ENCODE results near the gene CDK5RAP2.
"Not testable (repeated sequence)": the region's sequence is repeated elsewhere in the genome, so short reads cannot be mapped to it uniquely, and the experiment has no call there.

The CDK5RAP2 gene

DNA sequence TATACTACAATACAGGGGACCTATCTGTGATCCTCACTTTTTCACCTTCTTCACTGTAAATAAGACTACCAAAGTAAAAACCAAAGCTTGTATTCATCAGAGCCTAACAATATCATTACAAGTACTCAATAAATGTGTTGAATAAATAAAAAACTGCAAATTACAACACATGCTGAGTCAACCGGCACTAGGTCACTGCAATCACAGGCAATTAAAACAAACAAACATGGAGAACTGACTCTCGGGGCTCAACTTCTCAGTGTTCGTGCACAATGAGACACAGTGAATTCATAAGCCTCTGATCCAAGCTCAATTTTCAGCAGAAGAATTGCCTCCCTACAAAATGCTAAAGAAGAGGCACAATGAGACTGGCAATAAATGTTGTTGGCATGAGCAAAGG is 69.2 kb downstream of the CDK5RAP2 start:
- no peak for DNase-seq

DNA sequence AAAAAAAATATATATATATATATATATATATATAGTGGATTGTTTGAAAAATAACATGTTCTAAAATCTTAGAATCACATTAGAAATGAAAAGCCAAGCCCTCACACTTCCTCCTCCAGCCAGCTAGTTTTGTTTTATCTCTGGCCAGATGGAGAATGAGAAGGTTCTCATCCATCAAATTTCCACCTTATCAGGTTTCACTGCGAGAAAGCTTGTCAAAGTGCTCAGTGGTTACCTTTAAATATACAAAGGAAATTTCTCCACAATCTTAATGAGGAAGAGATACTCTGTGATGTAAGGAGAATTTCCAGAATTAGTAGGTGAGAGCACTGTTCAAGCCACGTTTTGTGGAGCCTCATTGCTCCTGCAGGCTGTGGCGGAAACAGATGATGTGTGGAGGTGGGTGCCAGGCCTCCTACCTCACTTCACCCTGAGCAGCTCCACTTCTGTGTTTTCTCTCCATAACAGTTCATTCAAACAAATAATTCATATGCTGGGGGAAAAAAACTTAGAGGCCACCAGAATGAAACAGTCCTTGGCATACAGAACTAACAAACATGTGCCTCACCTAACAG is 71.9 kb downstream of the CDK5RAP2 start:
- DNase-seq = no peak

DNA sequence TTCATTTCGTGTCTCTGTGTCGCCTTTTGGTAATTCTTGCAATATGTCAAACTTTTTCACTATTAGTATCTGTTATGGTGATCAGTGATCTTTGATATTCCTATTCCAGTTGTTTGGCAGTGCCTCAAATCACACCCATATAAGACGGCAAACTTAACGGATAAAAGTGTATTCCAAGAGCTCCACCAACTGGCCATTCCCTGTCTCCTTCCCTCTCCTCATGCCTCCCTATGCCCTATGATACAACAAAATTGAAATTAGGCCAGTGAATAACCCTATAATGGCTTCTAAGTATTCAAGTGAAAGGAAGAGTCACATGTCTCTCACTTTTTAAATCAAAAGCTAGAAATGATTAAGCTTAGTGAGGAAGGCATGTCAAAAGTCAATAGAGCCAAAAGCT is 74.8 kb downstream of the CDK5RAP2 start:
- DNase-seq = no peak

DNA sequence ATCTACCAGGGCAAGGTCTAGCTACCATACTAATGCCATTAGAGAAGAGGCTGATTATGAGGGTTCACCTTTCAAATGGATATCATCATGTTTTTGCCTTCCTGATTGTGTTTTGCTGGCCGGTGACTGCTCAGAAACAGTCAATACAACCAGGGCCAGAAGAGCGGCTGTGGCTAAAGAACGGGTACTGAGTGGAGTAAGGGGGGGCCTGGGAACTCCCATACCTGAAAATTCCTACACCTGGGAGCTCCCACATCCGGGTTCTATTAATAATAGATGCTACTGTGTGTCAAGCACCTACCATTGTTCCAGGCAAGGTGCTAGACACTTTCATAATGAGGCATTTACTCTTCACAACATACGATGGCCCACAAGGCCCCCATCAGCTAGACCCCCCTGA is 79.2 kb downstream of the CDK5RAP2 start:
- no peak for DNase-seq

DNA sequence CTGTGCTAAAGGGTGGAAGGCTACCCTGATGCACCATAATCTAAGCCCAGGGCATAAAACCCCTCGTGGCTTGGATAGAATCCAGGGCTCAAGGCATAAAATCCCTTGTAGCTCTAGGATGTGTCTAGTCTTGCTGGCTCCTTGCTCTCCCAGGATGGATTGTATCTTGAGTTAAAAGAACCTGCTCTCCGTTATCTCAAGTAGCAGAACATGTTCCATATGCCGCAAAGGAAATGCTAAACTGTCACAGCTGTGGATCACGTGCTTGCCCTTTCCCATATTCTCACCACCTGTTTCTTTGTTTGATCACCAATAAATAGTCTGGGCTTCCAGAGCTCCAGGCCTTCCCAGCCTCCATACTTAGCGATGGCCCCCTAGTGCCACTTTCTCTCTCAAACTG is 82.1 kb downstream of the CDK5RAP2 start:
- not testable (repeated sequence) for DNase-seq

DNA sequence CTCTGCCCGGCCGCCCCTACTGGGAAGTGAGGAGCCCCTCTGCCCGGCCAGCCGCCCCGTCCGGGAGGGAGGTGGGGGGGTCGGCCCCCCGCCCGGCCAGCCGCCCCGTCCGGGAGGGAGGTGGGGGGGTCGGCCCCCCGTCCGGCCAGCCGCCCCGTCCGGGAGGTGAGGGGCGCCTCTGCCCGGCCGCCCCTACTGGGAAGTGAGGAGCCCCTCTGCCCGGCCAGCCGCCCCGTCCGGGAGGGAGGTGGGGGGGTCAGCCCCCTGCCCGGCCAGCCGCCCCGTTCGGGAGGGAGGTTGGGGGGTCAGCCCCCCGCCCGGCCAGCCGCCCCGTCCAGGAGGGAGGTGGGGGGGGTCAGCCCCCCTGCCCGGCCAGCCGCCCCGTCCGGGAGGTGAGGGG is 83.5 kb downstream of the CDK5RAP2 start:
- DNase-seq = not testable (repeated sequence)

DNA sequence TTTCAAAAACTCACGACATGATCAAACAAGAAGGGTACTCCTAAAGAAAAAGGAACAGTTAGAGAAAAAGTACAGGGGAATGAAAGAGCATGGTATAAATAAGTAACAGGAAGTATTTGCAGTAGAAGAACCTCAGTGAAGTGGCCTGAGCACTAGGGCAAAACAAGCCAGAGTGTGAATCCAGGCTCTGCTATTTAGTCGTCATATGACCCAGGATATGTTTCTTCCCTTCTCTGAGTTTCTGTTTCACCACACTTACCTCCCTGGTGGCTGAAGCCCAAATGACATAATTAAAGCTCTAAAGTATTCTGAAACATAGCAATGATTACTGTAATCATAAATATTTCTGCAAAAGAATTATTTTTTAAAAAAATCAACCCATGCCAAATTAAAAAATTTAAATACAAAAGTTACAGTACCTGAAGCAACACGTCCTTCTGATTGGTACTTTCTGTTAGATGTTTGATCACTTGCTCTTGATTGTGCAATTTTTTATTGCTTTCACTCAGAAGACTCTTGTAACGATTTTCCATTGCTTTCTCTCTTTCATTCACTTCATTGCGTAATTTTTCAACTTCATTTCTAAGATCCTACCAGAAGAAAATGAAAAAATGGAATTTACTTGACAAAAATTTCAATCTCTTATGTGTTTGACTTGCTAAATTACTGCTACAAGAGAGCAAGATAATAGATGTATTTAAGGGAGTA is 88.9 kb downstream of the CDK5RAP2 start:
- no peak for DNase-seq

DNA sequence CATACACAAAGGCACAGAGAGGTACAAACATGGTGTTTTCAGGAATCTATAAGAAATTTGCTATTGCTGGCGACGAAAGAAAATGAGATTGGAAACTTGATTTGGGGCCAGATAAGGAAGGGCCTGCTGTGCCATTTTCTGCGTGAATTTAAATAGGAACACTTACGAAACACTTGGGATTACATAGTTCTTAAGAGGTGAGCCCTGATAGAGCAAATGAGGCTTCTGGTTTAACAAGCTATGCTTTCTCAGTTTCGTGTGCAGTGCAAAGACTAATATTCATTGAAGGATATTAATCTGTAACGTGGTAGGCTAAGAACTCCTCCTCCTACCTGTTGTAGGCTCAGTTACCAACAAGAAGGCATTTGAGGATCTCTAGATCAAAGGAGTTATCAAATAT is 93.1 kb downstream of the CDK5RAP2 start:
- DNase-seq = no peak

DNA sequence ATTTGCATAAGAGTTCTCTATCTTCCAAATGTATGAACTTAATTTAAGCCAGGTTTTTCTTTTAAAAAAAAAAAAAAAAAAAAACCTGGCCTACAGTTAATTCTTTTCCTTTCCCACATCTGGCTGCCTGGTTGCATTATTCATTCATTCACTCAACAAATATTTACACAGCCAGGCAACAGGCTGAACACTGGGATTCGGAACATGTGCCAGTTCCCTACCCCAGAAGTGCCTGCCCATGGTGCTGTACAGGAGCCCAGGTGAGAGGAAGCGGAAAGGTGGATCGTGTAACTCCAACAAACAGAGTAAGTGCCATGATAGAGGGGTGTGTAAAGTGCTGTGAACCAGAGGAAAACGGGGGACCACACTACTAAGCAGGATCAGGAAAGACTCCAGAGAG is 93.6 kb downstream of the CDK5RAP2 start:
- no peak for DNase-seq

DNA sequence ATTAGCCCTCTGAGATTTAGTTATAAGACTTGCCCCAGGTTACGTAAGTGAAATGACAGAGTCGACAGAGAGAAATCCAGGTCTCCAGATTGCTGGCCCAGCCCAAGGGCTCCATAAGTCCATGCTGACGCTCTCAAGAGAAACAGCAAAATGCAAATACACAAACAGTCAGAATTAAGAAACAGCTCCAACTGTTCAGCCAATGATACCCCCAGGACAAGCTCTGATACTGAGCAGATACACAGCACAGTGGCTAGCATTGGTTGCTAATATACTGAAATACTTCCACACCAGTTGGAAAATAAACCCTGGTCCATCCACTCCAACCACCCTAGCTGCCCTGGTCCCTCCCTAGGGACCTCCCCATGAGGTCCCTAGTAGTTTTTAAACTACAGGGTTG is 94.2 kb downstream of the CDK5RAP2 start:
- no peak for DNase-seq

DNA sequence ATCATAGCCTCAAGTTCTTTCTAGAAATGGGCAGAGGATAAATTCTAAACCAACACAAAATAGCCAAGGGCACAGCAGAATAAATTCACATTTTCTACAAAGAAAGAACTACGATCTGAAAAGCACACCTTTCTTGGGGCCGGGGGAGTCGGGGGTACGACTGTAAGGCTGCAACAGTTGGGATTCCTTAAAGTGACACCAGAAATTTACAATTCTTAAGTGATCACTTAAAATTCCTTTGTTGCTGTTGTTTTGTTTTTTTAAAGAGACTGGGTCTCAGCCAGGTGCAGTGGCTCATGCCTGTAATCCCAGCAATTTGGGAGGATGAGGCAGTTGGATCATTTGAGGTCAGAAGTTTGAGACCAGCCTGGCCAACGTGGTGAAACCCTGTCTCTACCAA is 95.8 kb downstream of the CDK5RAP2 start:
- no peak for DNase-seq

DNA sequence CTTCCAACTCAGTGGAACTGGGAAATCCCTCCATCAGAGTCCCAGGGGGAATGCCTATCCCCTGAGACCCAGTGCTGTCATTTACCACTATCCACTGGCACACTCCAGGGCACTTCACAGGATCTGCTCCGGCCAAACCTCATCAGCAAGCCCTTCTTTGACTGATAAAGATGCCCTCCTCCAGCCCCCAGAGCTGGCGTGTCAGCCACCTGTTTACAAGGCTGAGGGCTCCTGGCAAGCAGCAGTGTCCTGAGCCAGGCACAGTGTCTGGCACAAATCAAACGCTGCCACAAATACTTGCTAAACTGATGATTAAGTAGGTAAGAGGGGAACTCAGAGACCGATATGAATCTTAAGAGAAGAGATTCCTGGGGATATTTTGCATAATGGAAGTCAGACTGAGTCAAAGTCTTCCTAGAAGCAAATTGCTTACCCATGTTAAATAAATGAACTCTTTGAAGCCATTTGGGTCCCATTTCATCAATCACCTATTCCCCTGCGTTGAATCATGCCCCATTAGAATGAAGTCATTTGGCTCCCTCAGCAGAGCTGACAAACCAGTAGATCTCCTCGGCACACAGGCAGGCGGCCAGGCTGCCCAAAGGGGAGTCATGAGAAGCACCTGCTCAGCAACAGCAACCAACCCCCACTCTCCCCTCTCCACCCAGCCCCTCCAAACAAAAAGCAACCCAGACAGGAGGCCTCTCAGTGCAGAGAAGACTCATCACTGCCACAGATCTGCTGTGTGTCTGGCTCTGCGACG is 97.4 kb downstream of the CDK5RAP2 start:
- no peak for DNase-seq

DNA sequence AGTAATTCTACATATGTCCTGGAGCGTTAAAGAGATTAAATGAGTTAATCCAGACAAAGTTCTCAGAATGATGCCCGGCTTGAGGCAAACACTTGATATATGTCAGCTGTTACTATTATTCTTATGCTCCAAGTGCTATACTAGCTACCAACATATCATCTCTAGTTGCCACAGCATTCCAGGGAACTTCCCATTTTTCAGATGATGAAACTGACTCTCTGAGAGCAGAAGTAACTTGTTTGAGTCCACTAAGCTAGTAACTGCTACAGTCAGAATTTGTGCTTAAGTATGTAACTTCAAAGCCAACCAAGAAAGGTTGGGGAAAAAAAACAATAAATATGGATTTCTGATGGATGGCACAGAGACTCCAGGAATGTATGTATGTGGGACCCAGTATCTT is 98.1 kb downstream of the CDK5RAP2 start:
- DNase-seq = no peak

DNA sequence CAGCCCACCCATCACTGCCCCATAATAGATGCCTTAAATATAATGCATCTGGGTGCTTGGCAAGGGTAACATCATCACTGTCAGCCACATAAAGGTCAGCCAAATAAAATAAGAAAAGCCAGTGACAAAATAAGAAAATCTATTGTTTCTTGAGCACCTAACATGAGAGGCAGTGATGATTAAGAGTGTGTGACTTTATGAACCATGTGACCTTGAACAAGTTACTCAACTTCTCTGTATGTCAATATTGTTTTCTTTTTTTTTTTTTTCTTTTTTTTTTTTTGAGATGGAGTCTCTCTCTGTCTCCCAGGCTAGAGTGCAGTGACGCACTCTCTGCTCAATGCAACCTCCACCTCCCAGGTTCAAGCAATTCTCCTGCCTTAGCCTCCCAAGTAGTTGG is 98.7 kb downstream of the CDK5RAP2 start:
- DNase-seq = no peak

DNA sequence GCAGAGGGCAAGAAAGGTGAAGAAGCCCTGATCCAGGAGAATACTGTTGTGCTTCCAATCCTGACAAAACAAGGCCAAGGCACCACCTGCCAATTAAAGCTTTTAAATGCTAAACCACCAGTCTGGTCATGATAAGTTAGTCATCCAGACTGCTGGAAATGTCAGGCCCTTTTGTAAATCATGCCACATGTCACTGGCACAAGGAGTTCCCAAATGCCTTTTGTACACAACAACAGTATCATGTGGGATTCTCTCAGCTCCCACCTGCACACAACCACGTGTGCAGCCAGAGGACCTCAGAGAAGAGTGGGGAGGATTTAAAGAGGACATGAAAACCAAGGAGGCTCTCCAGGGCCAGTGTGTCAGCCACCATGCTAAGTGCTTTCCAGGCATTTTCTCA is 99.3 kb downstream of the CDK5RAP2 start:
- DNase-seq = no peak

DNA sequence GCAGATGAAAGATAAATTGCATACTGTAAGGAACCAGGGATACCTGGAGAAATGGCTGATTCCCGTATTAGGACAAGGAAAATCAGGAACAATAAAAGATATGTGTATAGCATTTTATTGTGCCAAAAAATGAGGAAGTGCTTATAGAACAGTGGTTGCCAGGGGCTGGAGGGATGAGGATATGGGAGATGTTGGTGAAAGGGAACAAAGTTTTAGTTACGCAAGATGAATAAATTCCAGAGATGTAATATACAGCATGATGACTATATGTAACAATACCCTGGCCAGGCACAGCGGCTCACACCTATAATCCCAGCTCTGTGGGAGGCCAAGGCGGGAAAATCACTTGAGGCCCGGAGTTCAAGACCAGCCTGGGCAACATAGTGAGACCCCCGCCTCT is 101.8 kb downstream of the CDK5RAP2 start:
- DNase-seq = no peak

DNA sequence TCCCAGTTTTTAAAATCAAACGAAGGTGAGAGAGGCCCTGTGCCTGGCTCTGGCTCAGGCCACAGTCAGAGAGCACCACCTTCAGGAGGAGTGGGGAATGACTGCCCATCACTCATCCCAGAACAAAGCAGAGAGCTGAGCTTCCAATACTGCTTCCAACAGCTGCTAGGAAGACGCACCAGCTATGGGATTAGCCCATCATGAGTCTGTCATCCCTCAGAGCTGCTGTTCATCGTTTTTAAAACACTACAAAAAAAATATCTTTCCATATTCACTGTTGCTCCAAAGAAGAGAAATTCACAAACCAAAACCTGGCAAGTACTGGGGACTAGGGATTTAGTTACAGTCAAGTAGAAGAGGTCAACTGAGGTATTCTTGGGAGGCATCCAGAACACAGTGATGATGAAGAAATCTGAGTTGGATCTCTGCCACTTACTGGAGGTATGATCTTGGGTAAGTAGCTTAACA is 102.4 kb downstream of the CDK5RAP2 start:
- DNase-seq = peak in 1 of 2 experiments; percentile 37

DNA sequence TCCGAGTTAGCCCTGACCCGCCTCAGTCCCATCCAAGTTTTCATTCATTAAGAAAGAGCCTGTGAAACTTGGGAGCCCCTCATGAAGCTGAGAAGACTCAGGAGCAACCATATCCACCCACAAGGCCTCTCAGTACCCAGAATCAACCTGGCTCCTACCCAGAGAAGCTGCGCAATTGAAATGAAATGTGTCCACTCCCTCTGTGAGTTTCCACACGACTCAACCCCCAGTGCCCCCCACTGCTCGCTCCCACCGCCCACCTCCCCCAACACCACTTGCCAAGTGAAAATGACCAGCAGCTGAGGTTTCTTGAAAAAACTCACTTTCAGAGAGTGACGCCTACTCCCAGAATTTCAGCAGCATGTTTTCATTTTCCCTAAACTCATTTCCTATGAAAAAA is 104.6 kb downstream of the CDK5RAP2 start:
- DNase-seq = no peak

DNA sequence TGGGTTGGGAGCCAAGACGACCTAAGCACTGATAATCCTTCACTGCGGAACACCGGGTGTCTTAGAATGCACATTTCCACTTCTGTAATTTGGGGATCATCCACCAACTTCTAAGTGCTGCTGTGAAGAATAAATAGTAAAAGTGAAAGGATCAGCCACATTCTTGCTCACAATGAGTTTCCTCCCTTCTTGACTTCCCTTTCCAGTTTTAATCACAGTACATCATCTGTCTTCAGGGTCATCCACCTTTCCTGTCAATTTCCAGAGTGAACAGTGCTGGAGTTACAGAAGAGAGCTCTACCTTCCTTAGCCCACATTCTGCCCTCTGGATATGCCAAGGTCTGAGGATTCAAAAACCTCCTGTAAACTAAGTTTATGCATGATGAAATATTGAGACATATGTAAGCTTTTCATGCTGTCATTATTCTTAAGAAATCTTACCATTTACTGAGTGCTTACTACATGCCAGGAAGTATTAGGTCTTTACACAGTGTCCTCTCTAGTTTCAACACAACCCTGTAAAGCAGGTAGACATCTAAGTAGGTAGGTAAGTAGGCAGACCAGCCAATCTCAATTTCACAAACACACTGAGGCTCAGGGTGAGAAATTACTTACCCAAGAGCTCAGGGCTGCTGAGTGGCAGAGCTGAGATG is 105.2 kb downstream of the CDK5RAP2 start:
- no peak for DNase-seq

DNA sequence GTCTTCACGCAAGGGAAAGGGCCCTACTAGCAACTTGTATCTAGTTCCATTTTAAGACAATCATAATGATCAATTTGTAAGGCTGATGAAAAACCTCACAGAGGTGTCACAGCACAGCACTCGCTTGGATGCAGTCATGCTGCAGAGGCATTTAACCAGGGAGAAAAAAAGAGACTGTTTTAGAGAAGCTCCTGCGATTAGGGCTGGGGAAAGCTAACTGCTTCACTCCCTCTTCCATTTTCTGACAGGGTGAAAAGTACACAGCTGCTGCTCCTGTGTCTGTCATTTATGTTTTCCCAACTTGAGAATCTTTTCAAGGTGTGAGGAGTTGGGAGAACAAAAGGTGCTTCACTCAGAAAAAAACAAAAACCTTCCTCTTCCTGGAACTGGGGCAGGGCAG is 106.4 kb downstream of the CDK5RAP2 start:
- DNase-seq = no peak

DNA sequence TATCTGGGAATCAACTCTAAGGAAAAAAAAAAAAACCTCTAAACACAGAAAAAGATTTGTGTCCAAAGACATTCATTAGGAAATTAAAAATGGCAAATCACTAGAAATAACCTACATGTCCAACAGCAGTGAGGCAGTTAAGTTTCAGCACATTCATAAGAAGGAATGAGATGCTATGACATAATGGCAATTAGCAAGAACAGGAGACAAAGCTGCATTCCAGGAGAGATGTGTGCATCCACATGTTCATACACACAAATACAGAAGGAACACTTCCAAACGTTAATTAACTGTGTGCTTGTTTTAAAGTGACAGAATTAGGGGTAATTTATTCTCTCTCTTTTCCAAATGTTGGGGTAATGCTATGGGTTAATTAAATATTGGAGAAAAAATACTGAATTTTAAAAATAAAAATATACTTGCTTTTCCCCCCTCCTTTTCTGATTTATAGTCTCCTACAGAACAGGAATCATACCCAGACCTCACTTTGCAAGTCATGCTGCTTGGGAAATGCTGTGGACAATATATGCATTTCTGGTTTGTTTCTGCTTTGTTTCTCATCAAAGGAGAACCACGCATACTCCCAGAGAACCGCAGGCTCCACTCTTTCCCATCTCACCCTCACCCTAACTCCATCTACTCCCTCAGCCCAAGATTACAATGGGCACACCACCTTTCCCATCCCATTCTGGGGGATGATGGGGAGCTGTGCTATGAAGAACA is 114.1 kb downstream of the CDK5RAP2 start:
- DNase-seq = no peak

DNA sequence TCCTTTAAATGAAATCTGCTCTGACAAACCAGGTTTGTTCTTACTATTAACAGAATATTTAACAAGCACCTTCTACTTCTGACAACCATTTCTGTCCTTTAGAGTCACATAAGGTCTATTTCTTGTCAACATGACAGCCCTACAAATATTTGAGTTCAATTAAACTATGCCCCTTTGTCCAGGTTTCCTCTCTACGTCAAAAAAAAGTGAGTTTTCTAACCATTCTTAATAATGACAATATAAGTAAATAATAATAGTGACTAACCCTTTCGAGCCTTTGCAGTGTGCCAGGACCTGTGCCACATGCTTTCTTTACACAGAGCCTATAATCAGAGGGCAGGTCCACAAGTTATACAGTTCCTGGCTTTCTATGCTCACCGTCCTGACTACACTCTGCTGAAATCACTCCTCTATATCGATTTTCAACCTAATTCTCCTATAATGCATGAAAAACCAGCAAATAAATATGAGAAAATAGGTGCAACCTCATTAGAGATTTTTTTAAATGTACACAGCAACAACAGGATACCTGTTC is 115.0 kb downstream of the CDK5RAP2 start:
- DNase-seq = no peak
